GM21390 (cell line): Measurements from ENCODE around the gene HOPX.
A peak's percentile ranks its signal among the peaks of the same experiment; 100 is the strongest.
"Not testable (repeated sequence)": the region's sequence is repeated elsewhere in the genome, so short reads cannot be mapped to it uniquely, and the experiment has no call there.

ENCODE experiments used
- ATAC-seq: cut with Tn5 transposase; IDR thresholded peaks from one replicate; pipeline ENCODE4 v1.9.1; 2021; ENCODE audit not compliant: unreplicated experiment

The HOPX gene

GRCh38 chr4:56630876-56631666, 50.0 kb downstream of the HOPX start:
- ATAC-seq: no peak

GRCh38 chr4:56628592-56628991, 52.5 kb downstream of the HOPX start:
- ATAC-seq: no peak

GRCh38 chr4:56627985-56628384, 53.1 kb downstream of the HOPX start:
- no peak for ATAC-seq

- no peak for ATAC-seq
Observed at GRCh38 chr4:56627375-56627774, 53.7 kb downstream of the HOPX start.

- no peak for ATAC-seq
Observed at GRCh38 chr4:56626963-56627362, 54.1 kb downstream of the HOPX start.

- ATAC-seq: no peak
Observed at GRCh38 chr4:56626420-56626819, 54.7 kb downstream of the HOPX start.

GRCh38 chr4:56622176-56622575, 58.9 kb downstream of the HOPX start:
- no peak for ATAC-seq

- no peak for ATAC-seq
Observed at GRCh38 chr4:56619816-56620215, 61.3 kb downstream of the HOPX start.

GRCh38 chr4:56619160-56619559, 61.9 kb downstream of the HOPX start:
- peak; percentile 81 for ATAC-seq

- no peak for ATAC-seq
Observed at GRCh38 chr4:56618734-56619133, 62.4 kb downstream of the HOPX start.

GRCh38 chr4:56613101-56613862, 67.8 kb downstream of the HOPX start:
- ATAC-seq: no peak

- ATAC-seq: no peak
Observed at GRCh38 chr4:56612282-56612681, 68.8 kb downstream of the HOPX start.

GRCh38 chr4:56611501-56611900, 69.6 kb downstream of the HOPX start:
- ATAC-seq: no peak

- not testable (repeated sequence) for ATAC-seq
Observed at GRCh38 chr4:56610170-56610569, 70.9 kb downstream of the HOPX start.

- no peak for ATAC-seq
Observed at GRCh38 chr4:56607926-56608325, 73.2 kb downstream of the HOPX start.

GRCh38 chr4:56606385-56606784, 74.7 kb downstream of the HOPX start:
- no peak for ATAC-seq

GRCh38 chr4:56605464-56605863, 75.6 kb downstream of the HOPX start:
- not testable (repeated sequence) for ATAC-seq

GRCh38 chr4:56603297-56603696, 77.8 kb downstream of the HOPX start:
- ATAC-seq: no peak
